ENCODE measurements around the gene ELF4.

The ELF4 gene

DNA sequence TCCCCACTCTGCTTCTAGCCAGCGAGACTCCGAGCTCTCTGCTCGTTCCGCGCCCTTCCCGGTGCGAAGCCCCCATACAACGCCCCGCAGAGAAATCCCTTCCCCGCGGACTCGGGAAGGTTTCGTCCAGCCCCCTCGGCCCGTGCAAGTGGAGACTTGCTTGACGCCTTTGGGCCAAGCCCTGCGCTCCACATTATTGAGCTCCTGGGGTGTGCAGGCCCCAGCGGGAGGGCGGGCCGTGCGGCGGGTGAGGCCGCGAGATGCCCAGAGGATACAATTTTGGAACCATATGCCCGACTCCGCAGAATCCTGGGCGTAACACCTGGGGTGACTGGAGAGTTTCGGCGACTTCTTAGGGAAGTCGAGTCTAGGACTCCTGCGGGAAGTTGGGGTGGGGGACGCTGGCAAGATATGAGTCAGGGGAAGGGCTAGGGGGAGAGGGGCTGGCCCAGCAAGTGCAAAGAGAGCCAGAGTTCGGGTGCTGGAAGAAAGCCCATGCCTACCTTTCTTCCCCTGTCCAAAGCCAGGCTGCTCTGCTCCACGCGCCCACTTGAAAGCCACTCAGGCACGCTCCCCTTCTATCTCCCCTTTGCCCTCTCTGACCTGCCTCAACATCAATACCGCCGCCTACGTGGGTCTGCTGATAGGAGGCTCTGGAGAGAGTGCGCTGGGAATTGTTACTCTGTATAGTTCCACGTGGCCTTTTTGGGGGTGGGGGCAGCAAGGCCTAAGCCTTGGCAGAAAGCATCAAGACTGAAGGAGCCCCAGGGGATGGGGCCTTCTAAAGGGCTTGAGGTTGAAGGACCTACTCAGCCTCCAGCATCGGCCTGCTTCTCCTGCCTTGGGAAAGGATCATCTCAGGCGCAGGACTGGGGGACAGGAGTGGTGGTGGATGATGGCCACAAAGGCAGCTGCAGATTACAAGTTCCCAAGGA is 1.2 kb upstream of the ELF4 start:
- TF ChIP-seq, protein P1, sequence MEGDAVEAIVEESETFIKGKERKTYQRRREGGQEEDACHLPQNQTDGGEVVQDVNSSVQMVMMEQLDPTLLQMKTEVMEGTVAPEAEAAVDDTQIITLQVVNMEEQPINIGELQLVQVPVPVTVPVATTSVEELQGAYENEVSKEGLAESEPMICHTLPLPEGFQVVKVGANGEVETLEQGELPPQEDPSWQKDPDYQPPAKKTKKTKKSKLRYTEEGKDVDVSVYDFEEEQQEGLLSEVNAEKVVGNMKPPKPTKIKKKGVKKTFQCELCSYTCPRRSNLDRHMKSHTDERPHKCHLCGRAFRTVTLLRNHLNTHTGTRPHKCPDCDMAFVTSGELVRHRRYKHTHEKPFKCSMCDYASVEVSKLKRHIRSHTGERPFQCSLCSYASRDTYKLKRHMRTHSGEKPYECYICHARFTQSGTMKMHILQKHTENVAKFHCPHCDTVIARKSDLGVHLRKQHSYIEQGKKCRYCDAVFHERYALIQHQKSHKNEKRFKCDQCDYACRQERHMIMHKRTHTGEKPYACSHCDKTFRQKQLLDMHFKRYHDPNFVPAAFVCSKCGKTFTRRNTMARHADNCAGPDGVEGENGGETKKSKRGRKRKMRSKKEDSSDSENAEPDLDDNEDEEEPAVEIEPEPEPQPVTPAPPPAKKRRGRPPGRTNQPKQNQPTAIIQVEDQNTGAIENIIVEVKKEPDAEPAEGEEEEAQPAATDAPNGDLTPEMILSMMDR (conservative IDR thresholded peaks at IDR 0.05; ENCODE audit: low read depth, low read length): no peak
- peak overlapping the region; percentile 21 for H3K4me3 ChIP-seq (ENCODE audit: low read length)
- DNase-seq (ENCODE audit: low read depth): no peak

GRCh38 chrX:130109429-130110378 is 593 bp downstream of the ELF4 start:
- peak overlapping the region; percentile 63 for H3K4me3 ChIP-seq (ENCODE audit: low read length)
- TF ChIP-seq, protein P1 (conservative IDR thresholded peaks at IDR 0.05; ENCODE audit: low read depth, low read length): no peak
- DNase-seq (ENCODE audit: low read depth): no peak

DNA sequence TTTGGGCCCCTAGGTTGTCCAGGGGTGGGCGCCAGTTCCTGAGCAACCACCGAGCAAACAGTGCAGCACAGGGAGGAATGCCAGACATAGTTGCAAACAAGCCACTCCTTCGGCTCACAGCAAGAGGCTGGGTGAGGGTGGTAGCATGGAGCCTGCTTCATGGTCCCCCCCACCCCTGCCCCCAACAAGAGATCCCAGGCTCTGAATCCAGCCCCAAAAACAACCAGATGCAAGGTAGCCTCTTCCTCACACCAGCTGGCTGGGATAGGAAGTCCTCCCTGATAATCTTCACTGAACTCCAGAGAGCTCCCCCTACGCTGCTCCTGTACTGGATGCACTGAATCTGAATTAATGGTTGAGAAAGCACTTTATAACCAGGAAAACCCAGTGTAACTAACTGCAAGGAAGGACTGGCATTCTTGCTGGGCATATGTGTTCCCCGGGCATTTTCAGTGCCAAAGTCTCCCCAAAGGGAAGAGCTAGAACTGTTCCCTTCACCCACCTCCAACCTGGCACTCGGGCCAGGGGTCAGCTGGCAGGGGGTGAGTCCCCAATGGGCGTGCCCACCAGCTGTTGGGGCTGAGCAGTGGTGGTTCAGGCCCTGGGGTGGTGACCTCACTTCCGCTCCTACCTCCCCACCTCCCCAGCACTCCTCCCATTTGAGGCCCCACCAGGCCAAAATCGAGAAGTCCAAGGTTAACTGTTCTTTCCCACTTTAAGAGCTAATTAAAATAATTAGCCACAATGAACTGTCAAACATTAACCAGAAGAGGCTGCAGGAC is 1.5 kb downstream of the ELF4 start:
- DNase-seq (ENCODE audit: low read depth): no peak
- H3K4me3 ChIP-seq (ENCODE audit: low read length): peak overlapping the region; percentile 63

GRCh38 chrX:130106071-130106470 is 4.2 kb downstream of the ELF4 start:
- TF ChIP-seq, protein P1 (conservative IDR thresholded peaks at IDR 0.05; ENCODE audit: low read depth, low read length): no peak
- no peak for DNase-seq (ENCODE audit: low read depth)

More for the DNA sequence above, 1.5 kb downstream of the ELF4 start:
- TF ChIP-seq, protein P1 (conservative IDR thresholded peaks at IDR 0.05; ENCODE audit: low read depth, low read length): no peak

DNA sequence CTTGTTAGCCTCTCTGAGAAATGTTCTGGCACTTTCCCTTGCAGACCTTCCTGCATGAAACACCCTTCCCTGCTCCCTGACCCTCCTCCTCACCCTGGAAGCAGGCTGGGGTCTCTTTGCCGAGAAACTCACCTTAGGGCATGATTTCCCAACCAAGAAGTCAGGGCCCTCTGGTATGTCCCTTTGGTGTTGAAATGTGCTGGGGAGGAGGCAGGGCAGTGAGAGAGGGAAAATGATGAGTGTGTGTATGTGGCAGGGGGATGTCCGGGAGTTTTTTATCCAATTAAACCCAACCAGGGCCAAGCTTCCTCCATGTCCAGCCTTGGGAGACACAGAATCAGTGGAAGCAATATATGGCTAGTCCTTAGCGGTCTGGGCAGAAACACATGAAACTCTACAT is 5.1 kb downstream of the ELF4 start:
- H3K4me3 ChIP-seq (ENCODE audit: low read length): no peak overlapping the region
- no peak for DNase-seq (ENCODE audit: low read depth)
- TF ChIP-seq, protein P1 (conservative IDR thresholded peaks at IDR 0.05; ENCODE audit: low read depth, low read length): no peak

More at GRCh38 chrX:130106071-130106470, 4.2 kb downstream of the ELF4 start:
- H3K4me3 ChIP-seq (ENCODE audit: low read length): no peak overlapping the region

DNA sequence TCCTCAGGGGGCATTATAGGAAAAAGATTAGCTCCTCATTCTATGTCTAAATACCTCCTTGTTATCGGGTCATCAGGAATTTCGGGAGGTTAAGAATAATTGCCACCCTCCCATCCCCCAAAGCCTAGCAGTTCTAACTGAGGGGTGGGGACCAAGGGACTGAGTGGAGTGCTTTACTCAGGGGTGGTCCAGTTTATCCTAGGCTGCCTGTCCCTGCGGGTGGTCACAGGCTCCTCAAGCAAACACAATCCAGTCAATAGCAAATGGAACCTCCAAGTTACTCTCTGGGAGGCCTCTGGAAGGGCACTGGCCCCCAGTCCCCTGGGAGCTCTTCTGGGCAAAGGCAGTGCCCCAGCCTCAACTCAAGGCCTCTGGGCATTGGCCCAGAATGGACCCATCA is 6.7 kb downstream of the ELF4 start:
- DNase-seq (ENCODE audit: low read depth): no peak
- H3K4me3 ChIP-seq (ENCODE audit: low read length): no peak overlapping the region
- TF ChIP-seq, protein P1 (conservative IDR thresholded peaks at IDR 0.05; ENCODE audit: low read depth, low read length): no peak

Data from retinal pigment epithelial cell (primary cell).